Central memory CD4-positive, alpha-beta T cell (primary cell): Measurements from ENCODE around the gene SETD1A.
"Not testable (repeated sequence)": the region's sequence is repeated elsewhere in the genome, so short reads cannot be mapped to it uniquely, and the experiment has no call there.

Experiments used
- DNase-seq: peaks from one replicate; pipeline ENCODE4 v3.0.0; 2022

The SETD1A gene

DNA sequence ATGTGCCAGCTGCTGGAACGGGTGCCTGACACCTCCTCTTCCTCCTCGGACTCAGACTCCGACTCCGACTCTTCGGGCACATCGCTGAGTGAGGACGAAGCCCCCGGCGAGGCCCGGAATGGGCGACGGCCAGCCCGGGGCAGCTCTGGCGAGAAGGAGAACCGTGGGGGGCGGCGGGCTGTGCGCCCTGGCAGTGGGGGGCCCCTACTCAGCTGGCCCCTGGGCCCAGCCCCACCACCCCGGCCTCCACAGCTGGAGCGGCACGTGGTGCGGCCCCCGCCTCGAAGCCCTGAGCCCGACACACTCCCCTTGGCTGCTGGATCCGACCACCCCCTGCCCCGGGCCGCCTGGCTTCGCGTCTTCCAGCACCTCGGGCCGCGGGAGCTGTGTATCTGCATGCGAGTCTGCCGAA is 27.4 kb upstream of the SETD1A start:
- no peak for DNase-seq

DNA sequence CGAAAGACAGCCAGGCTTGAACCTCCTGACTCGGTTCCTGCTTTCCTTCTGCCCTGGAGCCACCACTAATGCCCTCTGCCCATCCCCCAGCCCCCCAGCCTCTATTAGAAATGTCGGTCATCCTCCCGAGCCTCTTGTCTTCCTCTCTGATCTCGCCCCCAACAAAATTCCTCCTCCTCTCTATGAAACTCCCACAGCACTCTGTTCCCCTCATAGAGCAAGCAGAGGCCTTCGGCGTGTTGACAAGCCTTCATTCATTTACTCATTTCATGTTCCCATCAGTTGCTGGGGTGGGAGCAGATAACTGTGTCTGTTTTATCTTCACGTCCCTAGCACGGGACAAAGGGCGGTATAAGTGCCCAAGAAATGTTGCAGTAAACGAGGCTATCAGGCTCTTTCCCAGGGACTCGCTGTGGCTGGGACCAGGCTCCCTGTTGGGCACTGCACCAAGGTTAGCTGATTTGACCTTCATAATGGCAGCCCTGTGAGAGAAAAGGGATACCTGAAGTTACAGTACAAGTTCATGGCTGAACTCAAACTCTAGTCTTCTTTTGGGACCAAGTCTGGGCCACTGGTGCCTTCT is 26.4 kb upstream of the SETD1A start:
- no peak for DNase-seq

DNA sequence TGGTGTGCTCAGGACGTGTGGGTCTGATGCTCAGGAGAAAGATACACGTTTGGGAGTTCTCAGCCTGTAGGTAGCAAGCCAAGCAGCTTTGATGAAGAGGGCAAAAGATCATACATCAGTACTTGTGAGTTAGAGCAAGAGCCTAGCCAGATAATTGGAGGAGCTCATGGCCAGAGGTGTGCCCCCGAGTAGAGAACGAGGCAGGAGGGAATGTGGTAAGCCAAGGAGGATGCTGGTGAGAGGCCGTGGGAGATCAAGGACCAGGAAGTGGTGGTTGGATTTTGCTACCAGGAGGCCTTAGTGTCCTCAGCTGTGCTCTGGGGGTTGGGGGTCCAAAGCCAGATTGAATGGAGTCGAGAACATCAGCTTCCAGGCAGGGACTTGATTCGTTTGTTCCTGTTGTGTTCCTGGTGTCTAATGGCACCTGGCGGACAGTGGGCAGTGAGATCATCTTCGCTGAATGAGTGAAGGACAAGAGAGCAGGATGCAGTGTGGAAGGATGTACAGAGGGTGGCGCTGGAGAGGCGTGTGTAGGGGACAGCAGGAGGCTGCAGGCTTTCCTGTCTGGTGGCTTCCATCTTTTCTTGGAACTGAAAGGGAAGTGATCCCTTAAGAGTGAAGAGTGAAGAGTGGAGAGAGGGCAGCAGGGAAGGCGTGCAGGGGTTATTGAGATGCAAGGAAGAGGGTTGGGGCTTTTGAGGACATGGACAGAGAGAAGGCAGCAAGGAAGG is 22.6 kb upstream of the SETD1A start:
- no peak for DNase-seq

DNA sequence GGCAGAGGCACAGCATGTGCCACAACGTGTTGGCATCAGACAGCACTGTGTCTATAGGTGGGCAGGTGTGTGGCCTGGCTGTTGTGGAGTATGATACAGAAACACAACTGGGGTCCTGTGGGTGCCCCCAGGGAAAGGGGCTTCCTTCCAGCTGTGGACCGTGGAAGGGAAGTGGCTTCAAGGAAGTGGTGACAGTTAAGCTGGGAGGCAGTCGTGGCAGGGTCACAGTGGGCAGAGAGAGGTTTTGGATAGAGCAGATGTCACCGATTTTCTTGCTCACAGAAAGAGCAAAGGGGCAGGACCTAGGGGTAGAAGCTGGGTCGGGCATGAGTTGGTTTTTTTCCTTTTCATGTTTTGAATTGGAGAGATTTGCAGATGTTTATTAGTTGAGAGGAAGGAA is 19.9 kb upstream of the SETD1A start:
- DNase-seq = no peak

DNA sequence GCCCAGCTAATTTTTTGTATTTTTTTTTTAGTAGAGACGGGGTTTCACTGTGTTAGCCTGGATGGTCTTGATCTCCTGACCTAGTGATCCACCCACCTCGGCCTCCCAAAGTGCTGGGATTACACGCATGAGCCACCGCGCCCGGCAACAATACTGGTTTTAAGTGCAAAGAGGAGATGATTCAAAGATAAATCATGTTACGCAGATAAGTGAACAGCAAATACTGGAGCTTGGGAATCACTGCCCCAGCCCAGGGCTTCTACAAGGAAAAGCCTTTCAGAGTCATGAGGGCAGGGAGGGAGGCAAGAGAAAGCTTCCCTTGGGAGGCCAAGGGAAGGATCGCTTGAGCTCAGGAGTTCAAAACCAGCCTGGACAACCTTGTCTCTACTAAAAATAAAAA is 18.0 kb upstream of the SETD1A start:
- DNase-seq = not testable (repeated sequence)

DNA sequence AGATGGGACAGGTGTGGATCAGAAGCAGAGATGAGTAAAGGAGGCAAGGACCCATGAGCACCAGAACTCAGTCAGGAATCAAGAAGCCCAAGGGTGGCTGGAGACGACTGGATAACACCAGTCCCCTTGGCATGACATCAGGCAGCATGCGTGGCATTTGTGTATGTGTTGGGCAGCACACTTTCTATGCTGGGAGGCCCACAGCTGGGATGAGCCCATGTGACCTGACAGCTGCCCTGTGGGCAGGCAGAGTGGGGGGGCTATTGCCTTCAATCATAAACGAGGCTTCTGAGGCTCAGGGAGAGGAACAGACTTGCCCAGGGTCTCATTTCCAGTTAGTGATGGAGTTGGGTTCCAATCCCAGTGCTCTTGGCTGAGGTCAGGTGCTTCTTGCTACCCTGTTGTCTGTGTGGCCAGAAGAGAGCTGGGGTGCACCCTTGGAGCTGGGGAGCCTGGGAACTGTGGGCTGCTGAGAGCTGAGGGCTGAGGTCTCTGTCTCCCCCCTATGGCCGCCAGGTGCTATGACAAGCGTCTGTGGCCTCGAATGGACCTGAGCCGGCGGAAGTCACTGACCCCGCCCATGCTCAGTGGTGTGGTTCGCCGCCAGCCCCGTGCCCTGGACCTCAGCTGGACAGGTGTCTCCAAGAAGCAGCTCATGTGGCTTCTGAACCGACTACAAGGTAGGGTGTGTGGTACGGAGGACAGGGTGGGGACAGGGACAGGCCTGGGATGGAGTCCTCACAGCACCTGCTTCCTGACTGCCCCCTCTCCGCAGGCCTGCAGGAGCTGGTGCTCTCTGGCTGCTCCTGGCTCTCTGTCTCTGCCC is 15.7 kb upstream of the SETD1A start:
- peak; percentile 46 for DNase-seq

DNA sequence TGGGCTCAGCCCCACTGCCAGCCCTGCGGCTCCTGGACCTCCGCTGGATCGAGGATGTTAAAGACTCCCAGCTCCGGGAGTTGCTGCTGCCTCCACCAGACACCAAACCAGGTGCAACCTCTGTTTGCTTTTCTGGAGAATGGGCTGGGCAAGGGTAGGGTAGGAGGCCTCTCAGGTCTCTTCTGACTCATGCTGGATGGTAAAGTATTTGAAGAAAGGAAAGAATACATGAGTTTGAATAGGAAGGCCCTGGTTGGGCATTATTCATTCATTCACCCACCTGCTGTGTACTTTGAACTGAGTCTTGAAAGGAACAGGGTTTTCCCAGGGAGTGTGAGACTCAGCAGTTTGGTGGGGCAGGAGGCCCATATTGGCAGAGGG is 15.1 kb upstream of the SETD1A start:
- no peak for DNase-seq

DNA sequence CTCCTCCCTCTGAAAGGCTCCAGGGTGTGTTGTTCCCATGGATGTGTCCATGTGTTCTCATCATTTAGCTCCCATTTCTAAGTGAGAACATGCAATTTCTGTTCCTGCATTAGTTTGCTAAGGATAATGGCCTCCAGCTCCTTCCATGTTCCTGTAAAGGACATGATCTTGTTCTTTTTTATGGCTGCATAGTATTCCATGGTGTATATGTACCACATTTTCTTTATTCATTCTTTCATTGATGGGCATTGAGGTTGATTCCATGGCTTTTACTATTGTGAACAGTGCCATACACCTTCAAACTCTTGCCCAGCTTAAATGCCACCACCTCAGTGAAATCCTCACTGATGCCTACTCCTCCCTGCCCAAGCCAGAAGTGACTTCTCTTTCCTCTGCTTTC is 13.2 kb upstream of the SETD1A start:
- no peak for DNase-seq

DNA sequence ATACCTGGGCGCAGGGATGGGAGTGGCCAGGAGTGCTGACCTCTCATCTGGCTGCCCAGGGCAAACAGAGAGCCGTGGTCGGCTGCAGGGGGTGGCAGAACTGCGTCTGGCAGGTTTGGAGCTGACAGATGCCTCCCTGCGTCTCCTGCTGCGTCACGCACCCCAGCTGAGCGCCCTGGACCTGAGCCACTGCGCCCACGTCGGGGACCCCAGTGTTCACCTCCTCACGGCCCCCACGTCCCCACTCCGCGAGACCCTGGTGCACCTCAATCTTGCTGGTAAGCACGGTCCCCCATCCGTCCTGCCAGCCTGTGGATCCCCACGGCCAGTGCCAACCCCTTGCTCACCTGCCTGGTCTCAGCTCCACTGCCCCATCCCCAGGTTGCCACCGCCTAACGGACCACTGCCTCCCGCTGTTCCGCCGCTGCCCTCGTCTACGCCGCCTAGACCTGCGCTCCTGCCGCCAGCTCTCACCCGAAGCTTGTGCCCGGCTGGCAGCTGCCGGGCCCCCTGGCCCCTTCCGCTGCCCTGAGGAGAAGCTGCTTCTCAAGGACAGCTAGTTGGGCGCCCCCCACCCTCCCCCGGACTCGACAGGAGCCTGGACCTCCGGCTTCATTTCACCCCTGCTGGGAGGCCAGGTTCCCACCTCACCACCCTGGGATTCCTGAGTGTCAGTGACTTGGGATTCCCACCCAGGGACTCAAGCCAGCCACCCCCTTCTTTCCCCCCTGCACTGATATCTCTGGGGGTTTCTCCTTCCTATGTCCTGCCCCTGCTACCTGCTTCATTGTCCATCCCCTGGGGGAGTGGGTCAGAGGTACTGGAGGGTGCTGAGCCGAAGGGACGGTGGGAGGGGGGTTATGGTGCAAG is 10.6 kb upstream of the SETD1A start:
- DNase-seq = no peak

DNA sequence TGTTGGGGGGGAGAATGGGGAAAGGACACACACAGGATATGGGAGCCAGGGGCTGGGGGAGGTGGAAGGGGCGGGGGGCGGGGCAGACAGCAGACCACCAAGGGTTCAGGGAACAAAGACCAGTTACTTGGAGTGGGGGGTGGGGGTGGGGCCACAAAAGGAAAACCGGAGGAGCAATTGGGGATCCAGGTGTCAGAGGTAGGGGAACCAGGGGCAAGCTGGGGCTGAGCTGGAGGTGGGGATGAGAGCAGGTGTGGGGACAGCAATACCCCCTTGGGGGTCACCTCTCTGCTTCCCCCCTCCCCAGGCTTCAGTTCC is 10.1 kb upstream of the SETD1A start:
- no peak for DNase-seq

DNA sequence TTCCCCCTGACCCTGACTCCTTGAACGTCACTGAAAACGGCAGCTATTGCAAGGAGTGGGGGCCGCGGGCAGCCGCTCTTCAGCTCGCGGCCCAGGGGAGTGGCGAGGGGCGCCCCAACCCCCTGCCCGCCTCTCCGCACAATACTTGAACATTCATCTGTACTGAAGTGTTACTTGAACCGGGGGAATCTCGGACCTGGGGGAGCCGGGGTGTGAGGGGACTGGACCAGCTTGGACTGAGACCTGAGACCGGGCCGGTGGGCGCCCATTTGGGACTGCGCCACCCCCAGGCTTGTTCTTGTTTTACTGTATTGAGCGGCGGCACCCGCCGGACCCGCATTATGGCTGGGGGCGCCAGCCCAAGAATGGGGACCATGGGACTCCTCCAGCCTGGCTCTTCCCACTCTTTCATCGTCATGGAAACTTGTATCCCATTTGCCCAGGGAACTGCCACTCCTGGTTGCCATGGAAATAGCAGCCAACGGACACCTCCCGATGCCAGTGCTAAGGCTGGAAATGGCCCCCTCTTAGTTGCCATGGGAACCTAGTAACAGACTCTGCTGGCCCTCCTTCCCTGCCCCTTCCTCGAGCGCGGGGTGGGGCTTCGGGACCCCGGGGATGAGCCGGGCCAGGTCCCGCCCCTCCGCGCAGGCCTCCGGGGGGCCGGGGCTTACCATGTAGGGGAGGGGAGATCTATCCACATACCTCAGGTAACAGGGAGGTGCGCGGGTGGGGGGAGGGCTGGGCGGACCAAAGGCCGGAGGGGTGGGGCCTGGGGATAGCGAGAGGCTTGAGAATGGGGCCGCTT is 9.5 kb upstream of the SETD1A start:
- DNase-seq = no peak

DNA sequence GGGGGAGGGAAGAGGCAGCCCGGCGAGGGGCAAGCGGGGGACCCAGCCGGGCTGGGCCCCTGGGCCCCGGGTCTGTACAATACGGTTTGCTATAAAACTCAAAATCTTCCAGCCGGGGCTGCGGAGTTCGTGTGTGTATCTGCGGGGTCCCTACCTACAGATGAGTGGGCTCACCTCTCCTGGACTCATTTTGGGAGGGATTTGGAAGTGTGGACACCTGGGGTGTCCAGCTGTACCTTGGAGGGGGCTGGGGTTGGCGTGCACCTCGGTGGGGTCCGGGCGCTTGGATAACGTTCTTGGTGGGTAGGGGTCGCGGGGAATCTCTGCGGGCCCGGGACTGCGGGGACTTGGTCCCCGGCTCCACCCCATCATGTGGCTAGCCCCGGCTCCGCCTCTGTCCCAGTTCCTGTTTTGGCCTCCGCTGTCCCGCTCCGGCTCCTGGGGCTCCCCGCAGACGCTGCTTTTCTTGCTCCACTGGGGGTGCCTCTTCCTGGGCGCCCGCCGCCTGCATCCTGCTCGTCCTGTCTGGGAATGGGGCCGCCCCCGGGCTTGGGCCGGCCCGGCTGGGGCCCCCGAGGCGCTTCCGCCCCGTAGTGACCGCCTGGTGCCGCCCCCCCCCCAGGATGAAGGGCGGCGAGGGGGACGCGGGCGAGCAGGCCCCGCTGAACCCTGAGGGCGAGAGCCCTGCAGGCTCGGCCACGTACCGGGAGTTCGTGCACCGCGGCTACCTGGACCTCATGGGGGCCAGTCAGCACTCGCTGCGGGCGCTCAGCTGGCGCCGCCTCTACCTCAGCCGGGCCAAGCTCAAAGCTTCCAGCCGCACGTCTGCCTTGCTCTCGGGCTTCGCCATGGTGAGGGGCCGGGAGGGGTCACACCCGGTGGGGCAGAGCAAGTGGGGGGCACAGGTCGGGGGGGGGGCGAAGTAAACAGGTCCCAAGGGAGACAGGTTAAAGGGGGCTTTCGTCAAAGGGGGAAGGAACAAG is 8.6 kb upstream of the SETD1A start, which contains the start of gene ORAI3:
Gene ORAI3 (plus strand): TSS at position 402 of the 983 bp plus-strand sequence. CDS start 222 bp downstream, at position 624.
- DNase-seq = no peak

DNA sequence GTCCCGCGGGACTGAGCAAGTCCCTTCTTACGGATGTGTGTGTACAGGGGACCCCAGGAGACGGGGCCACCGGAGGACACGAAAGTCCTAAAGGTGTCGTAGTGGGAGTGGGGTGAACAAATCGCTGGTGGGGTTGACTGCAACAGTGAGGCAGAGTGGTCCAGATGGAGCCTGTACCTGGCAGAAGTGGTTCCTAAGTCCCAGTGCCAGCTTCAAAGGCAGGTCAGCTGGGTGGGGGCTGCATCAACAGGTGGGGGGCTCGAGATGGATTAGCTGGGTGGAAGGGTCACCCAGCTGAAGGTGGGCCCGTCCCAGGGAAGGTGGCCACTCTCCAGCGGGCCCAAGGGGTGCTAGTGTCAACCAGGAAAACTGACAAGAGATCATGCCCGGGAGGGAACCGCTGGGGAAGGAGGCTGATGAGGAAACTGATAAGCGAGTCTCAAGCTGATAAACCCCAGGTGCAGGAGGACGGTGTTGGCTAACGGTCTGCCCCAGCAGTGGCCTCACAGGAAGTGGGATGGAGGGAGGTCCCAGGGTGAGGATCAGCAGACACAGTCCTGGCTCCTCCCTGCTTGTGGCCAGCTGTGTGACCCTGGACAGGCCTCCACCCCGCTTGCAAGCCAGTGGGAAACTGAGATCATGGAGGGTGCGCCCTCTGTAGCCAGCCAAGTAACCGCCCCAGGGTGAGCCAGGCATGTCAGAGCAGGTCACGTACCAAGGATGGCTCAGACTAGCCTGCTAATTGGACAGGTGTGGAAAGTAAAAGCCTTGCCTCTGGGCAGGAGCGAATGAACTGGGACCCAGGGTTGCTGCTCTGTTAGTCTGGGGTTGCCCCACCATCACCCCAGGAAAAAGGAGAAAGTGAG is 7.7 kb upstream of the SETD1A start:
- DNase-seq = no peak

DNA sequence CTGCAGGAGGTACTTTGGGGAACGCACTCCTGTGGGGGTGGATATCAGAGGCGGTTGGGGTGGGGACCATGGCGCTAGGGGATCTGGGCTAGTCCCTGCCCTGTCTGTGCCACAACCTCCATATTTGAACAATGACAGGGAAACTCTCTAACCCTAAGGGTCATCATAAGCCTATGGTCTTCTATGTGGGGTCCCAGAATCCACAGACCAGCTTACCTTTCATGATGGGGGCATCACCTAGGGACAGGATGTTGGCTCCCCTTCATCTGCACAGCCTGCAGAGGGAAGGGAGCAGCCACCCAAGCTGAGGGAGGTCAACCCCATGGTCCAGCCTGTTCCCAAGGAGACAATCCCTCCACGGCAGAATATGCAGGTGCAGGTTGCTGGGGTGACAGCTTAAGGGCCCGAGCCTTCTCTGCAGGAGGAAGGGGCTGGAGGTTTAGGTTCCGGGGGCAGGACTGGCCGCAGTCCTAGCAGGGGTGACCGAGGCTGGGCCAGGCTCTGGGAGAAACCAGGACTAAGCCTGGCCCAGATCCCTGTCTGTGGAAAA is 7.0 kb upstream of the SETD1A start:
- no peak for DNase-seq

DNA sequence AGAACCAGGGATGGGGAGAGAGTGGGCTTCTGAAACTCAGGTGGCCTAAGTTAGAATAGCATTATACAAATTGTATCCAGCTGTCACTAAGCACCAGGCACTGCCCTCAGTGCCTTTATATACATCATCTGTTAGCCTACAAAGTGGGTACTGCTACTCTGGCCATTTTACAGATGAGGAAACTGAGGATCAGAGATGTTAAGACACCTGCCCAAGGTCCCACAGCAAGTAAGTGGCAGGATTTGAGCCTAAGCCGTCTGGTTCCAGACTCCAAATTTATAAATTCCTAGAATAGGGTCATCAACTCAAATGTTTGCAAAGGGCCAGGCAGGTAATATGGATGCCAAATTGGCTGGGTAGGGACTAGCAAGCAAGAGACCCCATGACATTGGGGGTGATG is 6.4 kb upstream of the SETD1A start:
- DNase-seq = no peak

DNA sequence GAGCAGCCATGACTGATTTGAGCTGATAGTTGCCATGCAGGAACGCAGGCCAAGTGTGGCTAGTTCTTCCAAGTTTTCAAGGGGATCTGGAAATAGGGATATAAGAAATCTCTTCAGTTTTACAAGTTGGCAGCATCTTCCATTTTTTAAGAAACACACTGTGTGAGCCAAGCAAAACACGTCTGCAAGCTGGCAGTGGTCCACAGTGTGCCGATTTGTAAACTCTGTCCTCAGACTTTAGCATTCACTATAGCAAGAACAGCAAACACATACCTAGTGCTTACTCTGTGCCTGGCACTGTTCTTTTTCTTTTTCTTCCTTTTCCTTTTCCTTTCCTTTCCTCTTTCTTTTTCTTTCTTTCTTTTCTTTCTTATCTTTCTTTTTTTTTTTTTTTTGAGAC is 5.8 kb upstream of the SETD1A start:
- DNase-seq = no peak

DNA sequence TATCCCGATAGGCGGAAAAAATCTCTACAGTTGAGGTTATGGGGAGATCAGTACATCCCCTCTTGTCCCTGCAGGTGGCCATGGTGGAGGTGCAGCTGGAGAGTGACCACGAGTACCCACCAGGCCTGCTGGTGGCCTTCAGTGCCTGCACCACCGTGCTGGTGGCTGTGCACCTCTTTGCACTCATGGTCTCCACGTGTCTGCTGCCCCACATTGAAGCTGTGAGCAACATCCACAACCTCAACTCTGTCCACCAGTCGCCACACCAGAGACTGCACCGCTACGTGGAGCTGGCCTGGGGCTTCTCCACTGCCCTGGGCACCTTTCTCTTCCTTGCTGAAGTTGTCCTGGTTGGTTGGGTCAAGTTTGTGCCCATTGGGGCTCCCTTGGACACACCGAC is 4.4 kb upstream of the SETD1A start:
- DNase-seq = no peak

DNA sequence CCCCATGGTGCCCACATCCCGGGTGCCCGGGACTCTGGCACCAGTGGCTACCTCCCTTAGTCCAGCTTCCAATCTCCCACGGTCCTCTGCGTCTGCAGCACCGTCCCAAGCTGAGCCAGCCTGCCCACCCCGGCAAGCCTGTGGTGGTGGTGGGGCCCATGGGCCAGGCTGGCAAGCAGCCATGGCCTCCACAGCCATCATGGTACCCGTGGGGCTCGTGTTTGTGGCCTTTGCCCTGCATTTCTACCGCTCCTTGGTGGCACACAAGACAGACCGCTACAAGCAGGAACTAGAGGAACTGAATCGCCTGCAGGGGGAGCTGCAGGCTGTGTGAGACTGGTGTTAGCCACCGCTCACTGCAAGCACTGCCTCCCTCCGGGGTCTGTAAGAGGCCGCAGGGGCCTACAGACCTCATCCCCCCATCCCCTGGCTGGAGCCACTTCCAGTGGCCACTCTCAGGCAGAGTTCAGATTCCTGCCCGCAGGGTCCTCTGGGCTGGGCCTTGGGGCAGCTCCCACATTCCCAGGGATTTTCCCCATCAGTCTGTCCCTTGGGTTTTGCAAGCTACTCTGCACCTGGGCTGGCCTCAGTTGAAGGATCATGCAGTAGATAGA is 3.9 kb upstream of the SETD1A start:
- peak; percentile 48 for DNase-seq

DNA sequence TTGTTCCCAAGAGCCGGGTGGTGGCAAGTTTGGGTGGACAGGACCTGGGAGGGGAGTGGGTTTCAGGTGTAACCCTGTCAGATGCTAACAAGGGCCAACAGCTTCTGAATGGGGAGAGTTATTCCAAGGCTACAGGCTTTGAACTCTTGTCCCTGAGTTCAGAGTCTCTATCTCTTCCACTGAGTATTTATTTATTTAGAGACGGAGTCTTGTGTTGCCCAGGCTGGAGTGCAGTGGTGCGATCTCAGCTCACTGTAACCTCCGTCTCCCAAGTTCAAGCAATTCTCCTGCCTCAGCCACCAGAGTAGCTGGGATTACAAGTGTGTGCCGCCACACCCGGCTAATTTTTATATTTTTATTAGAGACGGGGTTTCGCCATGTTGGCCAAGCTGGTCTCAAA is 2.6 kb upstream of the SETD1A start:
- no peak for DNase-seq
